ENCODE measurements around the gene TJP3. TPM values are rescaled to one million over a fixed set of nuclear protein-coding genes. Genes with fewer than 3 reads are reported as not detected.

TJP3 gene
- total and polyA plus RNA-seq, 10 of the 15 experiments (the other 5 are each of a cell fraction or from before 2014, with no cell fraction given): 0.04 to 1.2 (median 0.29) TPM; not detected in 6

GRCh38 chr19:3762501-3763459 is 54.6 kb downstream of the TJP3 start, which contains the start of gene MRPL54 (continued):
- no peak for TF ChIP-seq PAX5 (IDR thresholded peaks at IDR 0.05; ENCODE audit: borderline replicate concordance, low read depth, low read length)
- TF ChIP-seq ZNF274 (IDR thresholded peaks at IDR 0.05; ENCODE audit: insufficient read depth, insufficient read length): no peak
- TF ChIP-seq GATAD2B (conservative IDR thresholded peaks at IDR 0.05; ENCODE audit: low read depth): peak; percentile 29; the same call in 1 of the 2 replicates
- TF ChIP-seq NKRF (conservative IDR thresholded peaks at IDR 0.05): peak; percentile 51
- peak; percentile 89 for TF ChIP-seq ZBTB40 (IDR thresholded peaks at IDR 0.05; ENCODE audit: borderline replicate concordance)
- no peak for TF ChIP-seq ZNF24 (IDR thresholded peaks at IDR 0.05)
- TF ChIP-seq ASH2L (IDR thresholded peaks at IDR 0.05; ENCODE audit: borderline replicate concordance, low read depth): no peak
- peak; percentile 13 for TF ChIP-seq SKIL (IDR thresholded peaks at IDR 0.05; ENCODE audit: low read depth, poor library complexity, severe bottlenecking)
- no peak for TF ChIP-seq CBX5 (IDR thresholded peaks at IDR 0.05; ENCODE audit: low read depth)
- TF ChIP-seq IKZF1 (conservative IDR thresholded peaks at IDR 0.05): peak; percentile 100
- TF ChIP-seq EZH2 (IDR thresholded peaks at IDR 0.05; ENCODE audit: borderline replicate concordance, control insufficient read depth, low read depth, low read length): no peak
- no peak for TF ChIP-seq RBBP5 (conservative IDR thresholded peaks at IDR 0.05)
- TF ChIP-seq TARDBP (IDR thresholded peaks at IDR 0.05; ENCODE audit: borderline replicate concordance): no peak
- TF ChIP-seq RELB (IDR thresholded peaks at IDR 0.05; ENCODE audit: low read depth): peak; percentile 63
- TF ChIP-seq KDM1A (IDR thresholded peaks at IDR 0.05; ENCODE audit: borderline replicate concordance): no peak
- 0 out of 2 replicates have a peak, but pooled peaks have one; percentile 22 for TF ChIP-seq ATF3 (IDR thresholded peaks at IDR 0.05; ENCODE audit: borderline replicate concordance, extremely low read depth, low read depth, low read length)

Measured in GM12878 (cell line).